GM12878 (cell line): ENCODE measurements around the gene TPCN2. TPM values are rescaled to one million over a fixed set of nuclear protein-coding genes. Genes with fewer than 3 reads are reported as not detected.

ENCODE experiments used
- ASH2L ChIP-seq: fragments of 300-600, 200-600 bp; sonication (generic); IDR thresholded peaks from 2 replicates; pipeline ENCODE4 v1.6.1; 2017; ENCODE audit warnings: low read depth, mild to moderate bottlenecking, borderline replicate concordance
- ATF3 ChIP-seq: IDR thresholded peaks from 2 replicates; pipeline ENCODE4 v1.6.1; 2011; ENCODE audit warnings: low read depth, mild to moderate bottlenecking, low read length, moderate library complexity, borderline replicate concordance; ENCODE audit errors: extremely low read depth
- CBX3 ChIP-seq: fragments of 200-600 bp; sonication (generic); IDR thresholded peaks from 2 replicates; pipeline ENCODE4 v1.6.1; 2016; ENCODE audit warnings: low read depth, borderline replicate concordance
- ETV6 ChIP-seq, 2 experiments: fragments of 450-650 bp in 1 of 2; IDR thresholded peaks in 1 of 2; conservative IDR thresholded peaks in 1 of 2; 2 replicates each; pipeline ENCODE4 v1.6.1; 2014; ENCODE audit warnings: antibody characterized with exemption in 1 of 2, borderline replicate concordance in 1 of 2, low read depth in 1 of 2, mild to moderate bottlenecking in 1 of 2, moderate library complexity in 1 of 2
- GATAD2B ChIP-seq: fragments of 450-650 bp; conservative IDR thresholded peaks from 2 replicates; pipeline ENCODE4 v1.6.1; 2017; ENCODE audit warnings: low read depth, mild to moderate bottlenecking, moderate library complexity
- HDAC6 ChIP-seq: fragments of 200-600 bp; sonication (generic); IDR thresholded peaks from one replicate; pipeline ENCODE4 v1.8.0; 2017; ENCODE audit warnings: antibody characterized with exemption; ENCODE audit not compliant: unreplicated experiment
- MXI1 ChIP-seq: fragments of 150-350 bp; IDR thresholded peaks from 2 replicates; pipeline ENCODE4 v1.6.1; 2011; ENCODE audit warnings: low read depth, mild to moderate bottlenecking, inconsistent platforms, low read length, improper control_type of control experiment
- NFXL1 ChIP-seq: fragments of 450-650 bp; IDR thresholded peaks from 2 replicates; pipeline ENCODE4 v1.6.1; 2017; ENCODE audit warnings: antibody characterized with exemption, mild to moderate bottlenecking, borderline replicate concordance
- NFYA ChIP-seq: IDR thresholded peaks from 2 replicates; pipeline ENCODE4 v1.6.1; 2011; ENCODE audit warnings: low read depth, mild to moderate bottlenecking, low read length, improper control_type of control experiment, borderline replicate concordance
- PKNOX1 ChIP-seq: fragments of 450-650 bp; IDR thresholded peaks from 2 replicates; pipeline ENCODE4 v1.6.1; 2016; ENCODE audit warnings: mild to moderate bottlenecking
- POLR2AphosphoS2 ChIP-seq: IDR thresholded peaks from 2 replicates; pipeline ENCODE4 v1.6.1; 2011; ENCODE audit warnings: low read depth, mild to moderate bottlenecking, low read length, improper control_type of control experiment, moderate library complexity
- RB1 ChIP-seq: fragments of 450-650 bp; formaldehyde crosslinking; IDR thresholded peaks from 2 replicates; pipeline ENCODE4 v1.6.1; 2017; ENCODE audit warnings: mild to moderate bottlenecking, borderline replicate concordance
- RFX5 ChIP-seq: IDR thresholded peaks from 2 replicates; pipeline ENCODE4 v1.6.1; 2011; ENCODE audit warnings: low read depth, low read length, improper control_type of control experiment
- SIN3A ChIP-seq: IDR thresholded peaks from 2 replicates; pipeline ENCODE4 v1.6.1; 2012; ENCODE audit warnings: low read depth, low read length, improper control_type of control experiment
- SMARCA5 ChIP-seq: fragments of 450-650 bp; IDR thresholded peaks from 2 replicates; pipeline ENCODE4 v1.6.1; 2017; ENCODE audit warnings: mild to moderate bottlenecking
- TBL1XR1 ChIP-seq: IDR thresholded peaks from 2 replicates; pipeline ENCODE4 v1.6.1; 2012; ENCODE audit warnings: low read depth, low read length, improper control_type of control experiment
- TCF7 ChIP-seq: IDR thresholded peaks from 2 replicates; pipeline ENCODE4 v1.6.1; 2014; ENCODE audit warnings: antibody characterized with exemption, borderline replicate concordance
- WRNIP1 ChIP-seq: IDR thresholded peaks from 2 replicates; pipeline ENCODE4 v1.6.1; 2011; ENCODE audit warnings: low read depth, low read length, improper control_type of control experiment, borderline replicate concordance
- ZNF217 ChIP-seq: fragments of 450-650 bp; IDR thresholded peaks from 2 replicates; pipeline ENCODE4 v1.6.1; 2017; ENCODE audit warnings: antibody characterized with exemption, mild to moderate bottlenecking
- ZNF384 ChIP-seq: IDR thresholded peaks from 2 replicates; pipeline ENCODE4 v1.6.1; 2012; ENCODE audit warnings: low read depth, mild to moderate bottlenecking, low read length, improper control_type of control experiment, borderline replicate concordance
- ZSCAN29 ChIP-seq: fragments of 450-650 bp; IDR thresholded peaks from 2 replicates; pipeline ENCODE4 v1.6.1; 2017; ENCODE audit warnings: mild to moderate bottlenecking, moderate library complexity
- polyA plus RNA-seq, 11 experiments: library from polyadenylated mRNA; depleted of rRNA in 4 of 11; unstranded in 6 of 11; stranded (reverse) in 5 of 11; fragments of >200 nt; fragmentation: Nextera tagmentation in 4 of 11; fragmentation: Illumina TruSeq in 1 of 11; extraction: Ambion mirVana in 4 of 11; extraction: Trizol in 1 of 11; gene quantifications; 1 replicate in 1 of 11; 2 replicates in 10 of 11; pipeline versions ENCODE4 v1.2.1 to v1.2.3, GENCODE V29; 2011 to 2016; ENCODE audit warnings: inconsistent platforms in 2 of 11, missing spikeins in 2 of 11, low read depth in 1 of 11
- total RNA-seq, 4 experiments: library from RNA; depleted of rRNA in 3 of 4; stranded (reverse); fragments of >200 nt in 3 of 4; fragmentation: Illumina TruSeq in 1 of 4; extraction: Trizol in 1 of 4; gene quantifications; 2 replicates each; pipeline versions ENCODE4 v1.2.1 to v1.2.3, GENCODE V29; 2013 to 2021
- TF ChIP-seq, protein P1 (sequence below): fragments of 450-650 bp; IDR thresholded peaks from 2 replicates; pipeline ENCODE4 v1.6.1; 2018; ENCODE audit warnings: borderline replicate concordance, mild to moderate bottlenecking; ENCODE audit not compliant: partially characterized antibody

Gene TPCN2
- total and polyA plus RNA-seq, 10 of the 15 experiments (the other 5 are each of a cell fraction or from before 2014, with no cell fraction given): 1.7 to 18.4 (median 8.4) TPM

GRCh38 chr11:69055598-69056516 is 7.1 kb downstream of the TPCN2 start (continued):
- TF ChIP-seq WRNIP1: no peak
- TF ChIP-seq SMARCA5: peak; percentile 84
- TF ChIP-seq ZSCAN29: 0 out of 2 replicates have a peak, but pooled peaks have one; percentile 16
- TF ChIP-seq ASH2L: peak; percentile 98
- no peak for TF ChIP-seq ZNF384
- TF ChIP-seq HDAC6: no peak
- TF ChIP-seq TCF7: no peak; the same call in 1 of the 2 replicates
- peak; percentile 58; the same call in 1 of the 2 replicates for TF ChIP-seq PKNOX1
- TF ChIP-seq RFX5: no peak
- no peak for TF ChIP-seq NFXL1
- TF ChIP-seq CBX3: no peak
- TF ChIP-seq, protein P1, sequence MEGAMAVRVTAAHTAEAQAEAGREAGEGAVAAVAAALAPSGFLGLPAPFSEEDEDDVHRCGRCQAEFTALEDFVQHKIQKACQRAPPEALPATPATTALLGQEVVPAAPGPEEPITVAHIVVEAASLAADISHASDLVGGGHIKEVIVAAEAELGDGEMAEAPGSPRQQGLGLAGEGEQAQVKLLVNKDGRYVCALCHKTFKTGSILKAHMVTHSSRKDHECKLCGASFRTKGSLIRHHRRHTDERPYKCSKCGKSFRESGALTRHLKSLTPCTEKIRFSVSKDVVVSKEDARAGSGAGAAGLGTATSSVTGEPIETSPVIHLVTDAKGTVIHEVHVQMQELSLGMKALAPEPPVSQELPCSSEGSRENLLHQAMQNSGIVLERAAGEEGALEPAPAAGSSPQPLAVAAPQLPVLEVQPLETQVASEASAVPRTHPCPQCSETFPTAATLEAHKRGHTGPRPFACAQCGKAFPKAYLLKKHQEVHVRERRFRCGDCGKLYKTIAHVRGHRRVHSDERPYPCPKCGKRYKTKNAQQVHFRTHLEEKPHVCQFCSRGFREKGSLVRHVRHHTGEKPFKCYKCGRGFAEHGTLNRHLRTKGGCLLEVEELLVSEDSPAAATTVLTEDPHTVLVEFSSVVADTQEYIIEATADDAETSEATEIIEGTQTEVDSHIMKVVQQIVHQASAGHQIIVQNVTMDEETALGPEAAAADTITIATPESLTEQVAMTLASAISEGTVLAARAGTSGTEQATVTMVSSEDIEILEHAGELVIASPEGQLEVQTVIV: no peak
- TF ChIP-seq ATF3: no peak
- peak; percentile 54; the same call in 1 of the 2 replicates for TF ChIP-seq MXI1
- TF ChIP-seq NFYA: no peak
- no peak for TF ChIP-seq POLR2AphosphoS2
- TF ChIP-seq ETV6 (conservative IDR thresholded peaks at IDR 0.05 in 1 of 2, IDR thresholded peaks at IDR 0.05 in 1 of 2; ENCODE audit: borderline replicate concordance in 1 of 2, low read depth in 1 of 2): peak in 1 of 2 experiments; percentile 45; a peak in 1 of 4 replicates
- TF ChIP-seq TBL1XR1: peak; percentile 57; the same call in 1 of the 2 replicates
- peak; percentile 99 for TF ChIP-seq GATAD2B
- TF ChIP-seq SIN3A: no peak
- TF ChIP-seq RB1: peak; percentile 37; the same call in 1 of the 2 replicates
- peak; percentile 67; the same call in 1 of the 2 replicates for TF ChIP-seq ZNF217
